HepG2 (cell line): Measurements from ENCODE around the gene NOTUM. TPM values are rescaled to one million over a fixed set of nuclear protein-coding genes. Genes with fewer than 3 reads are reported as not detected.

Experiments used
- ARNTL ChIP-seq: sonication (generic); formaldehyde crosslinking; IDR thresholded peaks from 2 replicates; pipeline ENCODE4 v1.4.0; 2020; ENCODE audit warnings: mild to moderate bottlenecking, missing genetic modification reagents
- ETV5 ChIP-seq: IDR thresholded peaks from 2 replicates; pipeline ENCODE4 v1.6.1; 2018; ENCODE audit warnings: missing biosample characterization, missing genetic modification reagents, inconsistent platforms, borderline replicate concordance
- FOXP1 ChIP-seq, 2 experiments: fragments of 450-650 bp in 1 of 2; IDR thresholded peaks; 2 replicates each; pipeline ENCODE4 v1.6.1; 2017 to 2018; ENCODE audit warnings: antibody characterized with exemption in 1 of 2
- ISL2 ChIP-seq: sonication (generic); formaldehyde crosslinking; IDR thresholded peaks from 2 replicates; pipeline ENCODE4 v1.5.0; 2020; ENCODE audit warnings: missing genetic modification reagents
- MED1 ChIP-seq: sonication (generic); formaldehyde crosslinking; IDR thresholded peaks from 2 replicates; pipeline ENCODE4 v1.4.0; 2020; ENCODE audit warnings: missing genetic modification reagents
- MTA1 ChIP-seq: sonication (generic); formaldehyde crosslinking; IDR thresholded peaks from 2 replicates; pipeline ENCODE4 v1.4.0; 2020; ENCODE audit warnings: missing genetic modification reagents, mild to moderate bottlenecking, borderline replicate concordance
- PCBP1 ChIP-seq: fragments of 200-400 bp; formaldehyde crosslinking; IDR thresholded peaks from 2 replicates; pipeline ENCODE4 v1.6.1; 2017; ENCODE audit warnings: mild to moderate bottlenecking, low read depth, low read length, borderline replicate concordance
- PLRG1 ChIP-seq: fragments of 450-650 bp; conservative IDR thresholded peaks from 2 replicates; pipeline ENCODE4 v1.6.1; 2016
- SMYD3 ChIP-seq: sonication (generic); formaldehyde crosslinking; IDR thresholded peaks from 2 replicates; pipeline ENCODE4 v1.8.1; 2023; ENCODE audit warnings: mild to moderate bottlenecking, missing genetic modification reagents
- TCF7L2 ChIP-seq: IDR thresholded peaks from 2 replicates; pipeline ENCODE4 v1.6.1; 2011; ENCODE audit warnings: mild to moderate bottlenecking, low read depth, low read length, moderate library complexity
- U2AF2 ChIP-seq: fragments of 200-400 bp; formaldehyde crosslinking; IDR thresholded peaks from 2 replicates; pipeline ENCODE4 v1.6.1; 2017; ENCODE audit warnings: low read depth, mild to moderate bottlenecking, low read length
- polyA plus RNA-seq, 8 experiments: library from polyadenylated mRNA; depleted of rRNA in 3 of 8; stranded (reverse) in 7 of 8; unstranded in 1 of 8; fragments of >200 nt; fragmentation: Illumina TruSeq in 4 of 8; extraction: Trizol in 4 of 8; gene quantifications; 2 replicates each; pipeline versions ENCODE4 v1.2.1 to v1.2.3, GENCODE V29; 2011 to 2016; ENCODE audit warnings: low read depth in 4 of 8, missing spikeins in 1 of 8, mixed read lengths in 1 of 8; ENCODE audit not compliant: insufficient read depth in 1 of 8
- total RNA-seq, 5 experiments: library from RNA; depleted of rRNA; stranded (reverse); fragments of >200 nt; fragmentation: Illumina TruSeq; extraction: Trizol; gene quantifications; 2 replicates each; pipeline ENCODE4 v1.2.3, GENCODE V29; 2016; ENCODE audit warnings: low read depth in 1 of 5
- TF ChIP-seq, protein P1 (sequence below): sonication (generic); formaldehyde crosslinking; IDR thresholded peaks from 2 replicates; pipeline ENCODE4 v1.5.0; 2020; ENCODE audit warnings: mild to moderate bottlenecking, missing genetic modification reagents
- TF ChIP-seq, protein P2 (sequence below): sonication (generic); formaldehyde crosslinking; IDR thresholded peaks from 2 replicates; pipeline ENCODE4 v1.4.0; 2020; ENCODE audit warnings: missing genetic modification reagents, mild to moderate bottlenecking, borderline replicate concordance
- TF ChIP-seq, protein P3 (sequence below): IDR thresholded peaks from 2 replicates; pipeline ENCODE4 v1.6.1; 2016; ENCODE audit warnings: mild to moderate bottlenecking
- TF ChIP-seq, protein P4 (sequence below): sonication (generic); formaldehyde crosslinking; IDR thresholded peaks from 2 replicates; pipeline ENCODE4 v1.5.0; 2020; ENCODE audit warnings: mild to moderate bottlenecking, missing genetic modification reagents, borderline replicate concordance
- TF ChIP-seq, protein P5 (sequence below): sonication (generic); IDR thresholded peaks from 2 replicates; pipeline ENCODE4 v1.6.1; 2016; ENCODE audit warnings: low read depth, borderline replicate concordance

Gene NOTUM
- total and polyA plus RNA-seq, 2 of the 13 experiments (the other 11 are each of a cell fraction or from before 2014, with no cell fraction given): 150 to 160 TPM

DNA sequence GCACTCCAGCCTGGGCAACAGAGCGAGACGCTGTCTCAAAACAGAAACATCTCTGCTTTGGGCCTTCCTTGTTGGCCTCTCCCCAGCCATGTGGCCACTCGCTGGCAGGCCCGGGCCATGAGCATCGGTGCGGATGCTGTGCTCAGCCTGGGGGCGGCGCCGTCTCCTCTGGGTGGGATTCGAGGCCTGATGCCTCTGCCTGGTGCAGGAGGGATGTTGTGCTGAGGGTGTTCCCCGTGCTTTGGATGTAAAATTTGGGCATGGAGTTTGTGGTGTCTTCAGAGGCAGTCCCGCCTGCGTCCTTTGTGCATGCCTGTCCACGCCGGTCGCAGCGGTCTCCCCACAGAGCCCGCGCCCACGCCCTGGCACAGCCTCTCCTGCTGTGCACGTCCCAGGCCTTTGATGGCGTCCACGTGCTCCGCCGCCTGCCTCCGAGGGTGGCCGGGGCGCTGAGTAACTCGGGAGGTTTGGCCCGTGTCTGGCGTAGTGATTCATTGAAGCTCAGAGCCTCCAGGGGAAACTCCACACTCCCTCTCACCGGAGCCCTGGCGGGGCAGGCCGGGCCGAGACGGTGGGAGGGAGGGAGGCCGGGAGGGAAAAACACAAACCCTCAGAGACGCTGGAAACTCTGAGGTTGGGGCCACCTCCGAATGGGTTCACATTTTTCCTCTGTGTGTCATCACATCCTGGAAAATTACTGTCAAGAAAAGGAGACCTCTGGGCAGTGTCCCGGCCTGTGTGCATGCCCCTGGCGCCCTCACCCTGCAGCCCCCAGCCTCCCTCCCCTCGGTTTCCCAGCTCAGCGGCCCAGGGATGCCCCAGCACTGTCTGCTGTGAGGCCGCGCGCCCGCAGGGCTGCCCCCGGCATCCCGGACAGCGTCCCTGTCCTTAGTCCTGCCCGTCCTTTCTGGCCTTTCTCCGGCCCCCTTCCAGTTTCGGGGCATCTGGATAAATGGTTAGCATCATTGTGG lies 42.7 kb upstream of the NOTUM start (continued):
- TF ChIP-seq, protein P1, sequence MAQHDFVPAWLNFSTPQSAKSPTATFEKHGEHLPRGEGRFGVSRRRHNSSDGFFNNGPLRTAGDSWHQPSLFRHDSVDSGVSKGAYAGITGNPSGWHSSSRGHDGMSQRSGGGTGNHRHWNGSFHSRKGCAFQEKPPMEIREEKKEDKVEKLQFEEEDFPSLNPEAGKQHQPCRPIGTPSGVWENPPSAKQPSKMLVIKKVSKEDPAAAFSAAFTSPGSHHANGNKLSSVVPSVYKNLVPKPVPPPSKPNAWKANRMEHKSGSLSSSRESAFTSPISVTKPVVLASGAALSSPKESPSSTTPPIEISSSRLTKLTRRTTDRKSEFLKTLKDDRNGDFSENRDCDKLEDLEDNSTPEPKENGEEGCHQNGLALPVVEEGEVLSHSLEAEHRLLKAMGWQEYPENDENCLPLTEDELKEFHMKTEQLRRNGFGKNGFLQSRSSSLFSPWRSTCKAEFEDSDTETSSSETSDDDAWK (CRISPR knock-in tag): no peak
- TF ChIP-seq, protein P2, sequence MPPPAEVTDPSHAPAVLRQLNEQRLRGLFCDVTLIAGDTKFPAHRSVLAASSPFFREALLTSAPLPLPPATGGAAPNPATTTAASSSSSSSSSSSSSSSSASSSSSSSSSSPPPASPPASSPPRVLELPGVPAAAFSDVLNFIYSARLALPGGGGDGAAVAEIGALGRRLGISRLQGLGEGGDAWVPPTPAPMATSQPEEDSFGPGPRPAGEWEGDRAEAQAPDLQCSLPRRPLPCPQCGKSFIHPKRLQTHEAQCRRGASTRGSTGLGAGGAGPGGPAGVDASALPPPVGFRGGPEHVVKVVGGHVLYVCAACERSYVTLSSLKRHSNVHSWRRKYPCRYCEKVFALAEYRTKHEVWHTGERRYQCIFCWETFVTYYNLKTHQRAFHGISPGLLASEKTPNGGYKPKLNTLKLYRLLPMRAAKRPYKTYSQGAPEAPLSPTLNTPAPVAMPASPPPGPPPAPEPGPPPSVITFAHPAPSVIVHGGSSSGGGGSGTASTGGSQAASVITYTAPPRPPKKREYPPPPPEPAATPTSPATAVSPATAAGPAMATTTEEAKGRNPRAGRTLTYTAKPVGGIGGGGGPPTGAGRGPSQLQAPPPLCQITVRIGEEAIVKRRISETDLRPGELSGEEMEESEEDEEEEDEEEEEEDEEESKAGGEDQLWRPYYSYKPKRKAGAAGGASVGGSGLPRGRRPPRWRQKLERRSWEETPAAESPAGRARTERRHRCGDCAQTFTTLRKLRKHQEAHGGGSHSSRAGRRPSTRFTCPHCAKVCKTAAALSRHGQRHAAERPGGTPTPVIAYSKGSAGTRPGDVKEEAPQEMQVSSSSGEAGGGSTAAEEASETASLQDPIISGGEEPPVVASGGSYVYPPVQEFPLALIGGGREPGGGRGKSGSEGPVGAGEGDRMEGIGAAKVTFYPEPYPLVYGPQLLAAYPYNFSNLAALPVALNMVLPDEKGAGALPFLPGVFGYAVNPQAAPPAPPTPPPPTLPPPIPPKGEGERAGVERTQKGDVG (CRISPR knock-in tag): peak; percentile 96; the same call in 1 of the 2 replicates
- no peak for TF ChIP-seq FOXP1 (IDR thresholded peaks at IDR 0.05)
- TF ChIP-seq FOXP1 (CRISPR knock-in tag; IDR thresholded peaks at IDR 0.05): no peak
- TF ChIP-seq PCBP1: no peak
- TF ChIP-seq, protein P3, sequence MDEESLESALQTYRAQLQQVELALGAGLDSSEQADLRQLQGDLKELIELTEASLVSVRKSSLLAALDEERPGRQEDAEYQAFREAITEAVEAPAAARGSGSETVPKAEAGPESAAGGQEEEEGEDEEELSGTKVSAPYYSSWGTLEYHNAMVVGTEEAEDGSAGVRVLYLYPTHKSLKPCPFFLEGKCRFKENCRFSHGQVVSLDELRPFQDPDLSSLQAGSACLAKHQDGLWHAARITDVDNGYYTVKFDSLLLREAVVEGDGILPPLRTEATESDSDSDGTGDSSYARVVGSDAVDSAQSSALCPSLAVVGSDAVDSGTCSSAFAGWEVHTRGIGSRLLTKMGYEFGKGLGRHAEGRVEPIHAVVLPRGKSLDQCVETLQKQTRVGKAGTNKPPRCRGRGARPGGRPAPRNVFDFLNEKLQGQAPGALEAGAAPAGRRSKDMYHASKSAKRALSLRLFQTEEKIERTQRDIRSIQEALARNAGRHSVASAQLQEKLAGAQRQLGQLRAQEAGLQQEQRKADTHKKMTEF (CRISPR knock-in tag): peak; percentile 91
- peak; percentile 92 for TF ChIP-seq MED1
- peak; percentile 63; the same call in 1 of the 2 replicates for TF ChIP-seq MTA1 (CRISPR knock-in tag)
- TF ChIP-seq, protein P4, sequence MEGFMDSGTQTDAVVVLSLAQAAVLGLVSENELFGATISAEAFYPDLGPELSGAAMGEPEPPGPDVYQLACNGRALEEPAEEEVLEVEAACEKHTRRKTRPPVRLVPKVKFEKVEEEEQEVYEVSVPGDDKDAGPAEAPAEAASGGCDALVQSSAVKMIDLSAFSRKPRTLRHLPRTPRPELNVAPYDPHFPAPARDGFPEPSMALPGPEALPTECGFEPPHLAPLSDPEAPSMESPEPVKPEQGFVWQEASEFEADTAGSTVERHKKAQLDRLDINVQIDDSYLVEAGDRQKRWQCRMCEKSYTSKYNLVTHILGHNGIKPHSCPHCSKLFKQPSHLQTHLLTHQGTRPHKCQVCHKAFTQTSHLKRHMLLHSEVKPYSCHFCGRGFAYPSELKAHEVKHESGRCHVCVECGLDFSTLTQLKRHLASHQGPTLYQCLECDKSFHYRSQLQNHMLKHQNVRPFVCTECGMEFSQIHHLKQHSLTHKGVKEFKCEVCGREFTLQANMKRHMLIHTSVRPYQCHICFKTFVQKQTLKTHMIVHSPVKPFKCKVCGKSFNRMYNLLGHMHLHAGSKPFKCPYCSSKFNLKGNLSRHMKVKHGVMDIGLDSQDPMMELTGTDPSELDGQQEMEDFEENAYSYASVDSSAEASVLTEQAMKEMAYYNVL: peak; percentile 78; the same call in 1 of the 2 replicates
- TF ChIP-seq SMYD3 (CRISPR knock-in tag): no peak
- TF ChIP-seq PLRG1: no peak
- TF ChIP-seq, protein P5, sequence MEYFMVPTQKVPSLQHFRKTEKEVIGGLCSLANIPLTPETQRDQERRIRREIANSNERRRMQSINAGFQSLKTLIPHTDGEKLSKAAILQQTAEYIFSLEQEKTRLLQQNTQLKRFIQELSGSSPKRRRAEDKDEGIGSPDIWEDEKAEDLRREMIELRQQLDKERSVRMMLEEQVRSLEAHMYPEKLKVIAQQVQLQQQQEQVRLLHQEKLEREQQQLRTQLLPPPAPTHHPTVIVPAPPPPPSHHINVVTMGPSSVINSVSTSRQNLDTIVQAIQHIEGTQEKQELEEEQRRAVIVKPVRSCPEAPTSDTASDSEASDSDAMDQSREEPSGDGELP: peak; percentile 36; the same call in 1 of the 2 replicates
- TF ChIP-seq ISL2 (CRISPR knock-in tag): peak; percentile 56
- no peak for TF ChIP-seq TCF7L2
- TF ChIP-seq U2AF2: no peak
- peak; percentile 91 for TF ChIP-seq ARNTL (CRISPR knock-in tag)
- peak; percentile 70; the same call in 1 of the 2 replicates for TF ChIP-seq ETV5
